Activated CD8-positive, alpha-beta memory T cell treated with anti-CD3 and anti-CD28 coated beads, Interleukin-2, amount 50 U/mL, for 1 hour (primary cell): ENCODE results near the gene OR51D1.

ENCODE experiments used
- DNase-seq: peaks from one replicate; pipeline ENCODE4 v3.0.0-alpha.2; 2020; ENCODE audit errors: extremely low read depth

Gene OR51D1

GRCh38 chr11:4645974-4646373 lies 8.7 kb downstream of the OR51D1 start:
- no peak for DNase-seq

DNA sequence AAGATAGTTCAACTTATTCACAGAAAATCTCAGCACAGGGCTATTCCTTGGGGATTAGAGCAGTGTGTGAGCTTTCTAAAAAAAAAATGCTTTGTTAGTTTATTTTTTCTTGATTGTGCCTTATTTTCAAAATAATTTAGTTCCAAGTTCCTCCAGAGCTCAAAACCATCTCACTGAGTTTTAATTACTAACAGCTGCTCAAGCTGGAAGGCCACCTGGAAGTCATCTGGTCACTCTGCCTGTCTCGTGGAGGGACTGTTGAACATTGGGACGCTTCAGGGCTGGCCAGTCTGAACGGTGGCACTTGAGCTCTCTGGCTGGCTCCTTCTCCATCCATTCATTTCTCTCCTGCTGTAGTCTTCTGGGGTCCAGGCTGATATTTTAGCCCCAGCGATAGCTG lies 10.5 kb downstream of the OR51D1 start:
- DNase-seq: no peak

DNA sequence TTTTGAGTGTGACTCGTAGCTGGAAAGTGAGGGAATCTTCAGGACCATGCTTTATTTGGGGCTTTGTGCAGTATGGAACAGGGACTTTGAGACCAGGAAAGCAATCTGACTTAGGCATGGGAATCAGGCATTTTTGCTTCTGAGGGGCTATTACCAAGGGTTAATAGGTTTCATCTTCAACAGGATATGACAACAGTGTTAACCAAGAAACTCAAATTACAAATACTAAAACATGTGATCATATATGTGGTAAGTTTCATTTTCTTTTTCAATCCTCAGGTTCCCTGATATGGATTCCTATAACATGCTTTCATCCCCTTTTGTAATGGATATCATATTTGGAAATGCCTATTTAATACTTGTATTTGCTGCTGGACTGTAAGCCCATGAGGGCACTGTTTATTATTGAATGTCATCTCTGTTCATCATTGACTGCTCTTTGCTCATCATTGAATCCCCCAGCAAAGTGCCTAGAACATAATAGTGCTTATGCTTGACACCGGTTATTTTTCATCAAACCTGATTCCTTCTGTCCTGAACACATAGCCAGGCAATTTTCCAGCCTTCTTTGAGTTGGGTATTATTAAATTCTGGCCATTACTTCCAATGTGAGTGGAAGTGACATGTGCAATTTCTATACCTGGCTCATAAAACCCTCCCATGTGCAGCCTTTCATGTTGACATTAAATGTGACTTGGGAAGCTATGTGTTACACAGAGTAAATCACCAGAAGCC lies 17.5 kb downstream of the OR51D1 start:
- no peak for DNase-seq

GRCh38 chr11:4658629-4659445 lies 21.6 kb downstream of the OR51D1 start:
- DNase-seq: no peak

DNA sequence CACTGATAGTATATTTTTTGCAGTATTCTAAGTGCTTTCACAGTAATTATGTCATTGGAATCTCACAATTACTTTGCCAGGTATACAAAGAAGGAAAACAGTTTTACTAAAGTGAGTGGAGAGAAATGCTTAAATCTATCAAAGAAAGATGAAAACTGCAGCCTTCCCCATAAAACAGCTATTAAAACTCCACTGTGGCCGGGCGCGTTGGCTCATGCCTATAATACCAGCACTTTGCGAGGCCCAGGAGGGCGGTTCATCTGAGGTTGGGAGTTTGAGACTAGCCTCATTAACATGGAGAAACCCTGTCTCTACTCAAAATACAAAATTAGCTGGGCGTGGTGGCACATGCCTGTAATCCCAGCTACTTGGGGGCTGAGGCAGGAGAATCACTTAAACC lies 25.6 kb downstream of the OR51D1 start:
- no peak for DNase-seq

DNA sequence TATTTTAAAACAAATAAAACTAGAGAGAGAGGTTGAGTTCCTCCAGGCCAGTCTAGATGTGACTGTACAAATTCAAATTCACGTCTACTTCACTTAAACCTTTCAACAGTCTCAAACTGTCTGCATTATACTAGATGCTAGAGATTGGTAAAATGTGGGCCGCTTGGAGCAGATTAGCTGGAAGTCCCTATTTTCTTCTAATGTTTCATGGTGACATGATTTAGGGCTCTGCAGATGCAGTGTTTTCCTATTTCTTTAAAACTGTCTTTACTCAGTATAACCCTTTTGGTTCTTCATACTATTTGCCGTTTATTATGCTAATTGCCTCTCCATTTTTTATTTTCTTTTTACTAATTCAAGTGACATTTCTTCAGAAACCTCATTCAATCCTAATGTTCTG lies 26.9 kb downstream of the OR51D1 start:
- DNase-seq: no peak

GRCh38 chr11:4664786-4665185 lies 27.5 kb downstream of the OR51D1 start:
- DNase-seq: no peak

GRCh38 chr11:4665424-4665823 lies 28.1 kb downstream of the OR51D1 start:
- no peak for DNase-seq

DNA sequence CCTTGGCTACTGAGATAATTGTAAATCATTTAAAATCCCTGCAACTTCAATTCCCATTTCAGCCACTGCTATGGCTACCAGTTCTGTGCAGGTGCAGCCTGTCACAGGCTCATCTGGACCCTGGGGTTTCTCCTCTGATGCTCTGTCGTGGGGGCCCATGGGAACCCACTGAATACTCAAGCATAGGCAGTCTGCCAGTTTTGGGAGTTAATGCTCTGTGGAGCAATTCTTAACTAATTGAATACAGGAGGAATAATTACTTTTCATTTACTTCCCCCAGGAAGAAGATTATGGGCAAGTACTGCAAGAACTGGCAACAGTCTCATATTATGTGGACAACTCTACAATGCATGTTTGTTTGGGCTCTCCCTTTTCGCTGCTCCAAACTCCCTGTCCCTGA lies 34.5 kb downstream of the OR51D1 start:
- no peak for DNase-seq

- DNase-seq: no peak
Observed at GRCh38 chr11:4672470-4672869, 35.2 kb downstream of the OR51D1 start.

DNA sequence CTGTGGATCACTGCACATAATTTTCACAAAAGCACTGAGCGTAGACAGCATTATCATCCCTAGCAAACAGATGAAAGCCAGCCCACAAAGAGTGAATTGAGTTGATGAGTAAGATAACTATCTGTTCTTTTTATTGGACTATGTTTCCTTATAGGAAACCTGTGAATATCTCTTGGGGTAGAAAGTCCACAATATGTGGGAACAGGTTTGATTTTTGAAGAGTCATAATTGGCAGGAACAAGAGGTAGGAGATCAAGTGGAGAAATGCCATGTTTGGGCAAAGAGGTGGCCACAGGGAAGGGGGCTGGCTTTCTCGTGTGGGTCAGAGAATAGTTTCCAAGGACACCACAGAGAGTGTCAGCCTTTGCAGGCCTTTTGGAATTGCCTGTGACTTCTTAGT lies 36.5 kb downstream of the OR51D1 start:
- DNase-seq: no peak

GRCh38 chr11:4677948-4678347 lies 40.7 kb downstream of the OR51D1 start:
- DNase-seq: no peak

DNA sequence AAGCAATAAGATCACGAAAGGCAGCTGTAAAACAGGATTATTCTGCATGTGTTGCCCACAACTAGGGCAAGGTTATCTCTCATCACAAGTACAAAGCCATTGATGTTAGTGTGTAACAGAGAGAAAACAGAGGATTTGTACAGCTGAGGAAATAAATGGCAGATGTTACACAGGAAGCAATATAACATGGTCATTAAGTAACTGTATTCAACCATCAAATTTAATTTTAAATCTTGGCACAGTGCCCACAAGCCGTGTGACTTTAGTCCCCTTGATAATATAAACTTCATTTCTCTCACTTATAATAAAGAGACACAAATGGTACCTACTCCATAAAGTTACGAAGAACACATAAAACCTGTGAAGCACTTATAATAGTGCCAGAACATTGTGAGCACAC lies 43.1 kb downstream of the OR51D1 start:
- no peak for DNase-seq

- no peak for DNase-seq
Observed at GRCh38 chr11:4682623-4683419, 45.5 kb downstream of the OR51D1 start.

- no peak for DNase-seq
Observed at GRCh38 chr11:4684631-4685285, 47.5 kb downstream of the OR51D1 start.
